HEK293 (cell line): ENCODE data around the gene P2RX2.

Experiments
- CTCF ChIA-PET: fragments of 350-600 bp; formaldehyde crosslinking; extraction: SDS; loops from one replicate; lab custom pipeline; 2021; ENCODE audit warnings: antibody characterized with exemption; lab: Yijun Ruan, JAX
- POLR2A ChIA-PET: fragments of 300-600 bp; formaldehyde crosslinking; extraction: SDS; loops from one replicate; lab custom pipeline; 2020; ENCODE audit warnings: antibody characterized with exemption, inconsistent platforms; lab: Yijun Ruan, JAX
- H3K27ac ChIP-seq: fragments of 200-500 bp; sonication (Bioruptor generic); 2 replicates; pipeline ENCODE4 v1.5.1; 2014; ENCODE audit warnings: low read depth, low read length, control low read depth, inconsistent platforms; ENCODE audit errors: extremely low read depth
- H3K36me3 ChIP-seq, 2 experiments: fragments of 200-500 bp in 1 of 2; sonication (Bioruptor generic) in 1 of 2; 1 replicate in 1 of 2; 2 replicates in 1 of 2; pipeline ENCODE4 v1.5.1; 2014 to 2017; ENCODE audit warnings: inconsistent platforms in 2 of 2, low read length in 2 of 2; ENCODE audit not compliant: control insufficient read depth in 2 of 2, insufficient read depth in 1 of 2
- H3K4me1 ChIP-seq: fragments of 200-500 bp; sonication (Bioruptor generic); 2 replicates; pipeline ENCODE4 v1.5.1; 2014; ENCODE audit warnings: mild to moderate bottlenecking, low read length, inconsistent platforms; ENCODE audit not compliant: control insufficient read depth, insufficient read depth
- H3K4me3 ChIP-seq: 2 replicates; pipeline ENCODE4 v1.5.1; 2011; ENCODE audit warnings: low read depth, mild to moderate bottlenecking, control low read depth, low read length, moderate library complexity
- H3K9me3 ChIP-seq: fragments of 200-500 bp; sonication (Bioruptor generic); 2 replicates; pipeline ENCODE4 v1.5.1; 2014; ENCODE audit warnings: low read depth, low read length, inconsistent platforms; ENCODE audit not compliant: control insufficient read depth, insufficient read depth
- BCL11B ChIP-seq: fragments of 450-650 bp; formaldehyde crosslinking; IDR thresholded peaks from 2 replicates; pipeline ENCODE4 v1.5.1; 2016; ENCODE audit warnings: low read depth, missing biosample characterization, missing genetic modification characterization
- HIC1 ChIP-seq: fragments of 450-650 bp; formaldehyde crosslinking; IDR thresholded peaks from 2 replicates; pipeline ENCODE4 v1.5.1; 2016; ENCODE audit warnings: missing biosample characterization, missing genetic modification characterization
- KLF1 ChIP-seq: fragments of 450-650 bp; formaldehyde crosslinking; IDR thresholded peaks from 2 replicates; pipeline ENCODE4 v1.5.1; 2016; ENCODE audit warnings: missing biosample characterization, missing genetic modification characterization
- KLF8 ChIP-seq: fragments of 450-650 bp; formaldehyde crosslinking; IDR thresholded peaks from 2 replicates; pipeline ENCODE4 v1.5.1; 2016; ENCODE audit warnings: missing biosample characterization, missing genetic modification characterization
- PATZ1 ChIP-seq: fragments of 450-650 bp; formaldehyde crosslinking; IDR thresholded peaks from 2 replicates; pipeline ENCODE4 v1.5.1; 2016; ENCODE audit warnings: missing biosample characterization, missing genetic modification characterization
- PRDM10 ChIP-seq: fragments of 450-650 bp; formaldehyde crosslinking; IDR thresholded peaks from 2 replicates; pipeline ENCODE4 v1.5.1; 2016; ENCODE audit warnings: missing biosample characterization, missing genetic modification characterization
- SP2 ChIP-seq: fragments of 450-650 bp; formaldehyde crosslinking; IDR thresholded peaks from 2 replicates; pipeline ENCODE4 v1.5.1; 2016; ENCODE audit warnings: missing biosample characterization, missing genetic modification characterization
- SP3 ChIP-seq: fragments of 450-650 bp; formaldehyde crosslinking; IDR thresholded peaks from 2 replicates; pipeline ENCODE4 v1.5.1; 2016; ENCODE audit warnings: missing biosample characterization, missing genetic modification characterization
- SP7 ChIP-seq: fragments of 450-650 bp; formaldehyde crosslinking; IDR thresholded peaks from 2 replicates; pipeline ENCODE4 v1.5.1; 2016; ENCODE audit warnings: missing biosample characterization, missing genetic modification characterization
- ZBTB17 ChIP-seq: fragments of 450-650 bp; formaldehyde crosslinking; IDR thresholded peaks from 2 replicates; pipeline ENCODE4 v1.5.1; 2016; ENCODE audit warnings: missing biosample characterization, missing genetic modification characterization
- ZBTB20 ChIP-seq: fragments of 450-650 bp; formaldehyde crosslinking; IDR thresholded peaks from 2 replicates; pipeline ENCODE4 v1.5.1; 2016; ENCODE audit warnings: missing biosample characterization, missing genetic modification characterization
- ZBTB21 ChIP-seq: fragments of 450-650 bp; formaldehyde crosslinking; IDR thresholded peaks from 2 replicates; pipeline ENCODE4 v1.5.1; 2017; ENCODE audit warnings: missing biosample characterization, missing genetic modification characterization
- ZFHX2 ChIP-seq: fragments of 450-650 bp; formaldehyde crosslinking; conservative IDR thresholded peaks from 2 replicates; pipeline ENCODE4 v1.5.1; 2016; ENCODE audit warnings: missing biosample characterization, missing genetic modification characterization
- ZNF18 ChIP-seq: fragments of 450-650 bp; formaldehyde crosslinking; IDR thresholded peaks from 2 replicates; pipeline ENCODE4 v1.5.1; 2016; ENCODE audit warnings: missing biosample characterization, missing genetic modification characterization
- ZNF211 ChIP-seq: fragments of 450-650 bp; formaldehyde crosslinking; IDR thresholded peaks from 2 replicates; pipeline ENCODE4 v1.5.1; 2016; ENCODE audit warnings: low read depth, missing biosample characterization, missing genetic modification characterization
- ZNF266 ChIP-seq: fragments of 450-650 bp; formaldehyde crosslinking; IDR thresholded peaks from 2 replicates; pipeline ENCODE4 v1.5.1; 2016; ENCODE audit warnings: missing biosample characterization, missing genetic modification characterization, low read depth
- ZNF366 ChIP-seq: fragments of 450-650 bp; formaldehyde crosslinking; conservative IDR thresholded peaks from 2 replicates; pipeline ENCODE4 v1.5.1; 2016; ENCODE audit warnings: missing biosample characterization, missing genetic modification characterization
- ZNF510 ChIP-seq: fragments of 450-650 bp; formaldehyde crosslinking; IDR thresholded peaks from 2 replicates; pipeline ENCODE4 v1.5.1; 2018; ENCODE audit warnings: mild to moderate bottlenecking, missing genetic modification characterization, missing biosample characterization; ENCODE audit not compliant: insufficient replicate concordance
- ZNF555 ChIP-seq: fragments of 450-650 bp; formaldehyde crosslinking; conservative IDR thresholded peaks from 2 replicates; pipeline ENCODE4 v1.5.1; 2017; ENCODE audit warnings: missing biosample characterization, mild to moderate bottlenecking, missing genetic modification characterization, inconsistent platforms
- ZNF600 ChIP-seq: fragments of 450-650 bp; formaldehyde crosslinking; IDR thresholded peaks from 2 replicates; pipeline ENCODE4 v1.5.1; 2016; ENCODE audit warnings: missing biosample characterization, missing genetic modification characterization
- ZNF629 ChIP-seq: fragments of 450-650 bp; formaldehyde crosslinking; IDR thresholded peaks from 2 replicates; pipeline ENCODE4 v1.5.1; 2017; ENCODE audit warnings: missing biosample characterization, missing genetic modification characterization
- ZNF658 ChIP-seq: fragments of 450-650 bp; formaldehyde crosslinking; IDR thresholded peaks from 2 replicates; pipeline ENCODE4; 2016; ENCODE audit warnings: missing biosample characterization, missing genetic modification characterization
- ZNF660 ChIP-seq: fragments of 450-650 bp; IDR thresholded peaks from 2 replicates; pipeline ENCODE4 v1.5.1; 2018; ENCODE audit warnings: missing biosample characterization, mild to moderate bottlenecking, missing genetic modification characterization

P2RX2 gene

GRCh38 chr12:132621657-132622435, 3.3 kb downstream of the P2RX2 start:
- POLR2A ChIA-PET: no interaction called here
- H3K36me3 ChIP-seq: peaks cover 0 to 44% of the 10 kb centered on the region in 2 experiments; a peak in 2 of 3 replicates
- no peaks in the 10 kb centered on the region for H3K9me3 ChIP-seq
- TF ChIP-seq ZNF660 (tag by site-specific recombination) (no peak), BCL11B (0 out of 2 replicates have a peak, but pooled peaks have one; percentile 56), HIC1 (tag by site-specific recombination) (peak; percentile 63), ZNF266 (tag by site-specific recombination) (no peak)
- no peak overlapping the region for H3K4me3 ChIP-seq
- H3K4me1 ChIP-seq: no peaks in the 10 kb centered on the region
- CTCF ChIA-PET: interaction anchor here (0.6 to 1.0 kb wide), 5 partner anchors 8 to 207 kb away, joined by 3 to 7 read pairs (median 4); no protein-coding TSS in a partner anchor
- no peak overlapping the region for H3K27ac ChIP-seq

- H3K9me3 ChIP-seq: no peaks in the 10 kb centered on the region
- POLR2A ChIA-PET: no interaction called here
- H3K4me1 ChIP-seq: no peaks in the 10 kb centered on the region
- no peak overlapping the region for H3K4me3 ChIP-seq
- no peak overlapping the region for H3K27ac ChIP-seq
- peaks cover 0 to 50% of the 10 kb centered on the region in 2 experiments; a peak in 2 of 3 replicates for H3K36me3 ChIP-seq
- CTCF ChIA-PET: interaction anchor here (0.6 to 1.1 kb wide), 6 partner anchors 8 to 208 kb away, joined by 3 to 7 read pairs (median 4); no protein-coding TSS in a partner anchor
- TF ChIP-seq SP3 (no peak), ZNF658 (no peak), ZNF600 (tag by site-specific recombination) (peak; percentile 65; the same call in 1 of the 2 replicates), KLF1 (tag by site-specific recombination) (peak; percentile 76), ZNF211 (tag by site-specific recombination) (no peak), ZBTB20 (tag by site-specific recombination) (peak; percentile 54; the same call in 1 of the 2 replicates), ZBTB17 (peak; percentile 53), ZNF366 (0 out of 2 replicates have a peak, but pooled peaks have one; percentile 18), SP2 (tag by site-specific recombination) (peak; percentile 15; the same call in 1 of the 2 replicates), SP7 (0 out of 2 replicates have a peak, but pooled peaks have one; percentile 28), ZFHX2 (tag by site-specific recombination) (peak; percentile 41; the same call in 1 of the 2 replicates), PATZ1 (tag by site-specific recombination) (0 out of 2 replicates have a peak, but pooled peaks have one; percentile 47), KLF8 (tag by site-specific recombination) (peak; percentile 63; the same call in 1 of the 2 replicates), ZNF510 (tag by site-specific recombination) (no peak), ZBTB21 (peak; percentile 23; the same call in 1 of the 2 replicates), ZNF555 (tag by site-specific recombination) (no peak), ZNF629 (tag by site-specific recombination) (peak; percentile 80), PRDM10 (tag by site-specific recombination) (peak; percentile 38; the same call in 1 of the 2 replicates), ZNF18 (tag by site-specific recombination) (no peak)
Measured at GRCh38 chr12:132622437-132623071, 4.0 kb downstream of the P2RX2 start.
